Omental fat pad (tissue), 4 donors: Measurements from ENCODE around the gene ANKS6. TPM values are rescaled to one million over a fixed set of nuclear protein-coding genes. Genes with fewer than 3 reads are reported as not detected.

Experiments used
- ATAC-seq: fragments of 150-250 bp; one replicate; pipeline ENCODE4 v1.9.1; 2016; ENCODE audit warnings: mild to moderate bottlenecking, moderate library complexity; ENCODE audit not compliant: low FRiP score
- DNase-seq: peaks from one replicate; pipeline ENCODE4 v3.0.0-alpha.2; 2019; ENCODE audit warnings: low spot score
- CTCF ChIP-seq, 3 donors: fragments of 450-650 bp; IDR thresholded peaks; one replicate each; pipeline ENCODE4 v1.5.1; 2016 to 2017; ENCODE audit warnings: antibody characterized with exemption in 3 of 3, mild to moderate bottlenecking in 3 of 3, moderate library complexity in 2 of 3
- total RNA-seq, 4 donors: library from RNA; depleted of rRNA; stranded (reverse); fragments of >200 nt; gene quantifications; one replicate each; pipeline ENCODE4 v1.1.0, GENCODE V29; 2016

Gene ANKS6
- total RNA-seq, 4 donors from 2014 or later: 14.7 to 24.7 (median 20.4) TPM

GRCh38 chr9:98765256-98765655, 31.1 kb downstream of the ANKS6 start:
- no peak for TF ChIP-seq CTCF (IDR thresholded peaks at IDR 0.05)
- no peak for DNase-seq
- ATAC-seq: no peak

- ATAC-seq: no peak
- no peak for TF ChIP-seq CTCF (IDR thresholded peaks at IDR 0.05)
- no peak for DNase-seq
These were observed 32.2 kb downstream of the ANKS6 start for GRCh38 chr9:98763986-98764745.

GRCh38 chr9:98760231-98760630, 36.1 kb downstream of the ANKS6 start:
- TF ChIP-seq CTCF (IDR thresholded peaks at IDR 0.05): no peak
- ATAC-seq (no peak), DNase-seq (no peak)

GRCh38 chr9:98755006-98755618, 41.2 kb downstream of the ANKS6 start:
- no peak for TF ChIP-seq CTCF (IDR thresholded peaks at IDR 0.05)
- ATAC-seq (no peak), DNase-seq (no peak)

GRCh38 chr9:98751210-98751609, 45.1 kb downstream of the ANKS6 start:
- DNase-seq: no peak
- TF ChIP-seq CTCF (IDR thresholded peaks at IDR 0.05): no peak
- no peak for ATAC-seq

- no peak for TF ChIP-seq CTCF (IDR thresholded peaks at IDR 0.05)
- DNase-seq (no peak), ATAC-seq (no peak)
These were observed 45.8 kb downstream of the ANKS6 start for GRCh38 chr9:98750364-98751060.
